Measurements from ENCODE around the gene CARMIL1. TPM values are rescaled to one million over a fixed set of nuclear protein-coding genes. Genes with fewer than 3 reads are reported as not detected.

Gene CARMIL1
- total and polyA plus RNA-seq, 4 donors: 22.3 to 33.9 (median 31.6) TPM

- 61 to 64% methylated on average over 4 of the region's 4 CpGs for WGBS, 2 donors
- H3K36me3 ChIP-seq (ENCODE audit: control insufficient read depth in 1 of 2, insufficient read depth in 2 of 2, low read length in 1 of 2): no peaks in the 10 kb centered on the region
- H3K4me3 ChIP-seq (ENCODE audit: low read length in 2 of 2): no peak overlapping the region
- no peaks in the 10 kb centered on the region for H3K27me3 ChIP-seq (ENCODE audit: control insufficient read depth in 1 of 2, insufficient read depth in 2 of 2, low read length in 1 of 2)
- ATAC-seq (ENCODE audit: low FRiP score): no peak
- H3K27ac ChIP-seq (ENCODE audit: low read depth in 1 of 2, low read length in 2 of 2): no peak overlapping the region
- no peaks in the 10 kb centered on the region for H3K9me3 ChIP-seq (ENCODE audit: control insufficient read depth, low read length)
- H3K4me1 ChIP-seq (ENCODE audit: control insufficient read depth in 1 of 2, insufficient read depth in 2 of 2, low read length in 2 of 2): no peaks in the 10 kb centered on the region
- no peak for DNase-seq
- intact Hi-C loops (cut with DNase I): no loop called here
Observed at GRCh38 chr6:25630508-25631278, 351.5 kb downstream of the CARMIL1 start.

- DNase-seq: no peak
- intact Hi-C loops (cut with DNase I): no loop called here
- Histone ChIP-seq H3K9me3 (ENCODE audit: control insufficient read depth, low read length) (peaks cover 4% of the 10 kb centered on the region), H3K27ac (ENCODE audit: low read depth in 1 of 2, low read length in 2 of 2) (no peak overlapping the region), H3K36me3 (ENCODE audit: control insufficient read depth in 1 of 2, insufficient read depth in 2 of 2, low read length in 1 of 2) (no peaks in the 10 kb centered on the region), H3K4me1 (ENCODE audit: control insufficient read depth in 1 of 2, insufficient read depth in 2 of 2, low read length in 2 of 2) (no peaks in the 10 kb centered on the region), H3K4me3 (ENCODE audit: low read length in 2 of 2) (no peak overlapping the region), H3K27me3 (ENCODE audit: control insufficient read depth in 1 of 2, insufficient read depth in 2 of 2, low read length in 1 of 2) (no peaks in the 10 kb centered on the region)
- ATAC-seq (ENCODE audit: low FRiP score): no peak
- 96 to 97% methylated on average over 2 of the region's 2 CpGs for WGBS, 2 donors
Observed at GRCh38 chr6:25635886-25636317, 356.7 kb downstream of the CARMIL1 start.

- no peak for ATAC-seq (ENCODE audit: low FRiP score)
- no peaks in the 10 kb centered on the region for H3K36me3 ChIP-seq (ENCODE audit: control insufficient read depth in 1 of 2, insufficient read depth in 2 of 2, low read length in 1 of 2)
- no peak for DNase-seq
- peaks cover 4% of the 10 kb centered on the region for H3K9me3 ChIP-seq (ENCODE audit: control insufficient read depth, low read length)
- intact Hi-C loops (cut with DNase I): no loop called here
- no peaks in the 10 kb centered on the region for H3K27me3 ChIP-seq (ENCODE audit: control insufficient read depth in 1 of 2, insufficient read depth in 2 of 2, low read length in 1 of 2)
- no peaks in the 10 kb centered on the region for H3K4me1 ChIP-seq (ENCODE audit: control insufficient read depth in 1 of 2, insufficient read depth in 2 of 2, low read length in 2 of 2)
- H3K27ac ChIP-seq (ENCODE audit: low read depth in 1 of 2, low read length in 2 of 2): no peak overlapping the region
- 86 to 91% methylated on average over 1 of the region's 1 CpG for WGBS, 2 donors
- no peak overlapping the region for H3K4me3 ChIP-seq (ENCODE audit: low read length in 2 of 2)
Observed at GRCh38 chr6:25637211-25637610, 358.0 kb downstream of the CARMIL1 start.

- Histone ChIP-seq H3K4me3 (ENCODE audit: low read length in 2 of 2) (no peak overlapping the region), H3K36me3 (ENCODE audit: control insufficient read depth in 1 of 2, insufficient read depth in 2 of 2, low read length in 1 of 2) (no peaks in the 10 kb centered on the region), H3K27ac (ENCODE audit: low read depth in 1 of 2, low read length in 2 of 2) (no peak overlapping the region), H3K27me3 (ENCODE audit: control insufficient read depth in 1 of 2, insufficient read depth in 2 of 2, low read length in 1 of 2) (no peaks in the 10 kb centered on the region), H3K9me3 (ENCODE audit: control insufficient read depth, low read length) (peaks cover 4% of the 10 kb centered on the region), H3K4me1 (ENCODE audit: control insufficient read depth in 1 of 2, insufficient read depth in 2 of 2, low read length in 2 of 2) (no peaks in the 10 kb centered on the region)
- DNase-seq (no peak), ATAC-seq (ENCODE audit: low FRiP score) (no peak)
- intact Hi-C loops (cut with DNase I): no loop called here
- WGBS, 2 donors: 61 to 64% methylated on average over 4 of the region's 4 CpGs
Observed at GRCh38 chr6:25637960-25638434, 358.8 kb downstream of the CARMIL1 start.

GRCh38 chr6:25639653-25640052 is 360.5 kb downstream of the CARMIL1 start:
- Histone ChIP-seq H3K27me3 (ENCODE audit: control insufficient read depth in 1 of 2, insufficient read depth in 2 of 2, low read length in 1 of 2) (no peaks in the 10 kb centered on the region), H3K36me3 (ENCODE audit: control insufficient read depth in 1 of 2, insufficient read depth in 2 of 2, low read length in 1 of 2) (no peaks in the 10 kb centered on the region), H3K27ac (ENCODE audit: low read depth in 1 of 2, low read length in 2 of 2) (no peak overlapping the region), H3K4me3 (ENCODE audit: low read length in 2 of 2) (no peak overlapping the region), H3K9me3 (ENCODE audit: control insufficient read depth, low read length) (peaks cover 4% of the 10 kb centered on the region), H3K4me1 (ENCODE audit: control insufficient read depth in 1 of 2, insufficient read depth in 2 of 2, low read length in 2 of 2) (no peaks in the 10 kb centered on the region)
- ATAC-seq (ENCODE audit: low FRiP score): no peak
- intact Hi-C loops (cut with DNase I): no loop called here
- no peak for DNase-seq
- 87 to 91% methylated on average over 4 of the region's 4 CpGs for WGBS, 2 donors

- no peak overlapping the region for H3K27ac ChIP-seq (ENCODE audit: low read depth in 1 of 2, low read length in 2 of 2)
- no peak overlapping the region for H3K4me3 ChIP-seq (ENCODE audit: low read length in 2 of 2)
- DNase-seq: no peak
- WGBS, 2 donors: 90 to 92% methylated on average over 5 of the region's 5 CpGs
- intact Hi-C loops (cut with DNase I): no loop called here
- no peaks in the 10 kb centered on the region for H3K4me1 ChIP-seq (ENCODE audit: control insufficient read depth in 1 of 2, insufficient read depth in 2 of 2, low read length in 2 of 2)
- no peak for ATAC-seq (ENCODE audit: low FRiP score)
- H3K9me3 ChIP-seq (ENCODE audit: control insufficient read depth, low read length): peaks cover 4% of the 10 kb centered on the region
- H3K36me3 ChIP-seq (ENCODE audit: control insufficient read depth in 1 of 2, insufficient read depth in 2 of 2, low read length in 1 of 2): no peaks in the 10 kb centered on the region
- H3K27me3 ChIP-seq (ENCODE audit: control insufficient read depth in 1 of 2, insufficient read depth in 2 of 2, low read length in 1 of 2): no peaks in the 10 kb centered on the region
Observed at GRCh38 chr6:25640446-25640845, 361.3 kb downstream of the CARMIL1 start.

- DNase-seq (no peak), ATAC-seq (ENCODE audit: low FRiP score) (no peak)
- WGBS, 2 donors: 91 to 92% methylated on average over 4 of the region's 4 CpGs
- peaks cover 3% of the 10 kb centered on the region for H3K9me3 ChIP-seq (ENCODE audit: control insufficient read depth, low read length)
- H3K36me3 ChIP-seq (ENCODE audit: control insufficient read depth in 1 of 2, insufficient read depth in 2 of 2, low read length in 1 of 2): no peaks in the 10 kb centered on the region
- no peaks in the 10 kb centered on the region for H3K27me3 ChIP-seq (ENCODE audit: control insufficient read depth in 1 of 2, insufficient read depth in 2 of 2, low read length in 1 of 2)
- intact Hi-C loops (cut with DNase I): no loop called here
- no peaks in the 10 kb centered on the region for H3K4me1 ChIP-seq (ENCODE audit: control insufficient read depth in 1 of 2, insufficient read depth in 2 of 2, low read length in 2 of 2)
- no peak overlapping the region for H3K27ac ChIP-seq (ENCODE audit: low read depth in 1 of 2, low read length in 2 of 2)
- no peak overlapping the region for H3K4me3 ChIP-seq (ENCODE audit: low read length in 2 of 2)
Observed at GRCh38 chr6:25640891-25641290, 361.7 kb downstream of the CARMIL1 start.

GRCh38 chr6:25641377-25641776 is 362.2 kb downstream of the CARMIL1 start:
- ATAC-seq (ENCODE audit: low FRiP score) (no peak), DNase-seq (no peak)
- Histone ChIP-seq H3K36me3 (ENCODE audit: control insufficient read depth in 1 of 2, insufficient read depth in 2 of 2, low read length in 1 of 2) (no peaks in the 10 kb centered on the region), H3K4me1 (ENCODE audit: control insufficient read depth in 1 of 2, insufficient read depth in 2 of 2, low read length in 2 of 2) (no peaks in the 10 kb centered on the region), H3K9me3 (ENCODE audit: control insufficient read depth, low read length) (peaks cover 2% of the 10 kb centered on the region), H3K27ac (ENCODE audit: low read depth in 1 of 2, low read length in 2 of 2) (no peak overlapping the region), H3K4me3 (ENCODE audit: low read length in 2 of 2) (no peak overlapping the region), H3K27me3 (ENCODE audit: control insufficient read depth in 1 of 2, insufficient read depth in 2 of 2, low read length in 1 of 2) (no peaks in the 10 kb centered on the region)
- intact Hi-C loops (cut with DNase I): no loop called here
- 83 to 87% methylated on average over 5 of the region's 5 CpGs for WGBS, 2 donors

GRCh38 chr6:25641940-25642666 is 362.9 kb downstream of the CARMIL1 start:
- intact Hi-C loops (cut with DNase I): no loop called here
- Histone ChIP-seq H3K4me3 (ENCODE audit: low read length in 2 of 2) (no peak overlapping the region), H3K4me1 (ENCODE audit: control insufficient read depth in 1 of 2, insufficient read depth in 2 of 2, low read length in 2 of 2) (no peaks in the 10 kb centered on the region), H3K27ac (ENCODE audit: low read depth in 1 of 2, low read length in 2 of 2) (no peak overlapping the region), H3K27me3 (ENCODE audit: control insufficient read depth in 1 of 2, insufficient read depth in 2 of 2, low read length in 1 of 2) (no peaks in the 10 kb centered on the region), H3K9me3 (ENCODE audit: control insufficient read depth, low read length) (peaks cover 2% of the 10 kb centered on the region), H3K36me3 (ENCODE audit: control insufficient read depth in 1 of 2, insufficient read depth in 2 of 2, low read length in 1 of 2) (no peaks in the 10 kb centered on the region)
- DNase-seq (no peak), ATAC-seq (ENCODE audit: low FRiP score) (no peak)
- WGBS, 2 donors: 49 to 51% methylated on average over 3 of the region's 3 CpGs

All from aorta (tissue), 5 donors.